Heart left ventricle (tissue), 16 donors: ENCODE data around the gene ERC1. TPM values are rescaled to one million over a fixed set of nuclear protein-coding genes. Genes with fewer than 3 reads are reported as not detected.

ENCODE experiments used
- ATAC-seq, 4 donors: fragments of 200-7000 bp; cut with Tn5 transposase; one replicate each; pipeline ENCODE4 v1.9.1; 2020 to 2022; ENCODE audit warnings: moderate library complexity in 4 of 4, mild to moderate bottlenecking in 3 of 4, moderate number of reproducible peaks in 1 of 4
- DNase-seq, 5 donors: peaks; one replicate each; pipeline ENCODE4 v3.0.0-alpha.2; 2020
- H3K27ac ChIP-seq, 12 donors: fragments of 200-600 bp; sonication (generic) in 4 of 12; one replicate each; pipeline versions ENCODE4 v1.5.0 to v1.8.0; 2016 to 2022; ENCODE audit warnings: mild to moderate bottlenecking in 2 of 12
- H3K27me3 ChIP-seq, 9 donors: fragments of 200-600 bp; sonication (generic) in 2 of 9; one replicate each; pipeline versions ENCODE4 v1.5.1 to v1.8.0; 2016 to 2022; ENCODE audit warnings: mild to moderate bottlenecking in 3 of 9
- H3K36me3 ChIP-seq, 9 donors: fragments of 200-600 bp; sonication (generic) in 2 of 9; one replicate each; pipeline versions ENCODE4 v1.5.0 to v1.8.0; 2018 to 2022; ENCODE audit warnings: mild to moderate bottlenecking in 2 of 9
- H3K4me1 ChIP-seq, 12 donors: fragments of 200-600 bp; sonication (generic) in 4 of 12; one replicate each; pipeline versions ENCODE4 v1.5.0 to v1.8.0; 2016 to 2022; ENCODE audit warnings: mild to moderate bottlenecking in 3 of 12
- H3K4me3 ChIP-seq, 12 donors: fragments of 200-600 bp; sonication (generic) in 4 of 12; one replicate each; pipeline versions ENCODE4 v1.5.0 to v1.8.0; 2017 to 2022; ENCODE audit warnings: mild to moderate bottlenecking in 9 of 12, moderate library complexity in 4 of 12
- H3K9me3 ChIP-seq, 12 donors: fragments of 200-600 bp; sonication (generic) in 4 of 12; one replicate each; pipeline versions ENCODE4 v1.5.0 to v1.8.0; 2016 to 2022; ENCODE audit warnings: mild to moderate bottlenecking in 1 of 12
- CTCF ChIP-seq, 12 donors: fragments of 200-600 bp; sonication (generic) in 4 of 12; IDR thresholded peaks; one replicate each; pipeline versions ENCODE4 v1.5.0 to v1.8.0; 2018 to 2022; ENCODE audit warnings: antibody characterized with exemption in 12 of 12, mild to moderate bottlenecking in 5 of 12
- POLR2A ChIP-seq, 2 donors: fragments of 450-650 bp; IDR thresholded peaks; one replicate each; pipeline ENCODE4 v1.6.1; 2017; ENCODE audit warnings: antibody characterized with exemption in 2 of 2, mild to moderate bottlenecking in 2 of 2, moderate library complexity in 2 of 2
- WGBS, 4 donors: extraction: QIAGEN DNeasy Blood & Tissue Kit in 2 of 4; methylation state at CpG; one replicate each; pipeline versions ENCODE4 v1.1.5 to v1.1.7; 2013 to 2018; 5-methylcytosine and 5-hydroxymethylcytosine counted together
- intact Hi-C, 10 donors: fragments of 100-400 bp; cut with DNase I; formaldehyde crosslinking; loops; one replicate each; pipeline versions ENCODE4 v1.11.1 to v1.14.2; 2022
- polyA plus RNA-seq, 2 donors: library from polyadenylated mRNA; stranded (reverse); fragments of 200-250 nt; gene quantifications; one replicate each; pipeline ENCODE4 v1.2.3, GENCODE V29; 2013
- total RNA-seq, 9 donors: library from RNA; depleted of rRNA in 2 of 9; stranded (reverse); fragments of >200 nt in 2 of 9; fragmentation: NEBNext Ultra II Directional in 3 of 9; extraction: Animal tissue kit (Norgen Biotek cat#: 25700) in 3 of 9; gene quantifications; one replicate each; pipeline versions ENCODE4 v1.1.0 to v1.2.4, GENCODE V29; 2016 to 2023
- donor health status: ischemic (EF 13 %, LVEDD 7.1; RV severe dilation, severe dysfunction).
- donor health status: healthy with polysubstance abuse.
- donor health status: DM: no; HTN: yes; CAD: no.
- donor health status: DM: no; HTN: no; CAD: no.
- donor health status: ischemic (EF 25% LVEDD 6.9; RV normal size, moderate dysfunction).
- donor health status: ischemic (EF 25% LVEDD 5.7; RV mildly dilated, moderate dysfunction).
- donor health status: healthy.
- donor health status: DM: yes; HTN: yes; CAD: no.
- donor health status: ischemic (EF 35%, LVEDD 5.7; RV mildly dilated, moderate dysfunction).
- donor health status: nonischemic (EF 11% LVEDD 7.7; RV severe dilation, severe dysfunction).
- donor health status: DM: yes; HTN: yes; CAD: no.
- donor health status: PGD.
- donor health status: ischemic (EF 29% LVEDD 5.4; RV normal size, mild dysfunction).
- donor health status: nonischemic (EF 23%, LVEDD 6.1; RV moderate dilation, normal function).

Gene ERC1
- total and polyA plus RNA-seq, 11 donors, result 13.5 to 84.0 (median 47.9) TPM

- DNase-seq (no peak), ATAC-seq (no peak)
- H3K9me3 ChIP-seq, result no peaks in the 10 kb centered on the region
- H3K27me3 ChIP-seq, result no peaks in the 10 kb centered on the region
- TF ChIP-seq POLR2A (IDR thresholded peaks at IDR 0.05) (no peak), CTCF (IDR thresholded peaks at IDR 0.05) (no peak)
- H3K27ac ChIP-seq, result peak overlapping the region in 3 of 12 donors; percentile 17 to 61 (median 60)
- intact Hi-C loops, result no loop called here
- 85 to 91% (median 89%) methylated on average over 10 of the region's 10 CpGs for WGBS, 4 donors
- H3K4me1 ChIP-seq, result peaks cover 0 to 36% (median 9%) of the 10 kb centered on the region in 12 donors
- no peak overlapping the region for H3K4me3 ChIP-seq
- H3K36me3 ChIP-seq, result peaks cover 0 to 10% (median 0%) of the 10 kb centered on the region in 9 donors
Measured at GRCh38 chr12:1367331-1368291, 376.6 kb downstream of the ERC1 start.

- Histone ChIP-seq H3K36me3 (peaks cover 0 to 14% (median 7%) of the 10 kb centered on the region in 9 donors), H3K27me3 (no peaks in the 10 kb centered on the region), H3K9me3 (no peaks in the 10 kb centered on the region), H3K27ac (peak overlapping the region; percentile 29 to 73 (median 58)), H3K4me1 (peaks cover 0 to 32% (median 9%) of the 10 kb centered on the region in 12 donors), H3K4me3 (no peak overlapping the region)
- no peak for TF ChIP-seq CTCF (IDR thresholded peaks at IDR 0.05)
- DNase-seq, result peak in 1 of 5 donors; percentile 35
- intact Hi-C loops, result no loop called here
- WGBS, 4 donors, result 42 to 51% (median 44%) methylated on average over 5 of the region's 5 CpGs
- peak; percentile 82 to 93 (median 86) for ATAC-seq
Measured at GRCh38 chr12:1369460-1369859, 378.4 kb downstream of the ERC1 start.

- no peaks in the 10 kb centered on the region for H3K9me3 ChIP-seq
- H3K4me3 ChIP-seq, result no peak overlapping the region
- H3K4me1 ChIP-seq, result peaks cover 0 to 32% (median 9%) of the 10 kb centered on the region in 12 donors
- H3K27me3 ChIP-seq, result no peaks in the 10 kb centered on the region
- ATAC-seq (no peak), DNase-seq (no peak)
- peaks cover 0 to 16% (median 7%) of the 10 kb centered on the region in 9 donors for H3K36me3 ChIP-seq
- H3K27ac ChIP-seq, result peak overlapping the region in 11 of 12 donors; percentile 29 to 73 (median 60)
- intact Hi-C loops, result no loop called here
- WGBS, 4 donors, result 65 to 83% (median 75%) methylated on average over 1 of the region's 1 CpG
- TF ChIP-seq CTCF (IDR thresholded peaks at IDR 0.05) (no peak), POLR2A (IDR thresholded peaks at IDR 0.05) (no peak)
Measured at GRCh38 chr12:1369938-1370500, 379.0 kb downstream of the ERC1 start.
